ENCODE data around the gene C1orf210. TPM values are rescaled to one million over a fixed set of nuclear protein-coding genes. Genes with fewer than 3 reads are reported as not detected.

Gene C1orf210
- total RNA-seq = not detected
- 0.08 TPM for polyA plus RNA-seq (2013, experiment 1 of 2)
- polyA plus RNA-seq (2013, experiment 2 of 2) = not detected
- total RNA-seq = 0 to 0.16 (median 0) reads per million in 172 experiments

DNA sequence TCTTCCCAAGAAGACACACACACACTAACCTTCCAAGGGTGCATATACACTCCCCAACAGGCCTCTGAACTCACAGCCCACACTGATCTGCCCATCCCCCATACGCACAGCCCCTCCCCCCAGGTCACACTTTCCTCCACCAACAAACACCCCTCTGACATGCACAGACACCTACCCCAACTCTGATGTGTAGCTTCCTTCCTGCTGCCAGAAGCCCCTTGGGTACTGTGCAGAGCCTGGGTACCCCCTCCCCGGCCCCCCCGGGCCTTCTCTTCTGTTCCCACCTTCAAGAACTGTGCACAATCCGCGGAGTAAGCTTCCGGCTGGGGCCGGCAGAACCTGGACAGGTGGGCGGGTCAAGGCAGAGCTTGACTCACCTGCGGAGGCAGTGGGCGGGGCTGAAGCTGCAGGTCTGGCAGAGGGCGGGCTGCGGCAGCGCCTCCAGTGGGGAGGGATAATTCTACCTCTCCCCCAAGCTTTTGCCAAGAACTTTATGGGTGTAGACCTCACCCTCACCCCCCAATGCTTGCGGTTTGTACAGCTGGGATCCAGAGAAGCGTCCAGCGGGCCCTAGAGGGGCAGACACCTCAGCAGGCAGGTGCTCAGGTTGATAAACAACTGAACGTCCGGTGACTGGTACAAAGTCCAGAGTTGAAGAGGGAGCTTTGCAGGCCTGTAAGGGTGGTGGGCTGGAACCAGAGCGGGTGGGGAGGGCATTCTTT, at the start of gene C1orf210:
Gene C1orf210 (minus strand): TSS at position 313 of the 722 bp plus-strand sequence. CDS start 2,311 bp downstream, outside the sequence.
- peaks cover 4% of the 10 kb centered on the region for H3K27me3 Mint-ChIP-seq
- H3K4me3 Mint-ChIP-seq = no peak within 1 kb of the TSS
- Histone ChIP-seq H3K27ac (ENCODE audit: low read depth in 1 of 2, low read length in 2 of 2) (no peak within 1 kb of the TSS), H3K36me3 (ENCODE audit: insufficient read depth, low read length) (no peaks in the 10 kb centered on the region), H3K4me1 (ENCODE audit: insufficient read depth, low read length) (no peaks in the 10 kb centered on the region), H3K27me3 (ENCODE audit: control insufficient read depth in 1 of 2, insufficient read depth in 2 of 2, low read length in 2 of 2) (no peaks in the 10 kb centered on the region), H3K4me3 (ENCODE audit: low read length) (no peak within 1 kb of the TSS), H3K9me3 (ENCODE audit: control insufficient read depth in 1 of 2, insufficient read depth in 1 of 2, low read length in 2 of 2) (no peaks in the 10 kb centered on the region)
- ATAC-seq (ENCODE audit: poor library complexity) (no peak), DNase-seq (peak in 1 of 14 experiments; percentile 22)
- intact Hi-C loops (cut with DNase I, micrococcal nuclease) = no loop called here
- no peak within 1 kb of the TSS for H3K27ac Mint-ChIP-seq
- no peaks in the 10 kb centered on the region for H3K36me3 Mint-ChIP-seq (ENCODE audit: low read depth)
- no peaks in the 10 kb centered on the region for H3K9me3 Mint-ChIP-seq
- ChIA-PET POLR2A (no interaction called here), CTCF (no interaction called here)
- no peak for TF ChIP-seq CTCF (IDR thresholded peaks at IDR 0.05)
- no peaks in the 10 kb centered on the region for H3K4me1 Mint-ChIP-seq (ENCODE audit: low read depth)

DNA sequence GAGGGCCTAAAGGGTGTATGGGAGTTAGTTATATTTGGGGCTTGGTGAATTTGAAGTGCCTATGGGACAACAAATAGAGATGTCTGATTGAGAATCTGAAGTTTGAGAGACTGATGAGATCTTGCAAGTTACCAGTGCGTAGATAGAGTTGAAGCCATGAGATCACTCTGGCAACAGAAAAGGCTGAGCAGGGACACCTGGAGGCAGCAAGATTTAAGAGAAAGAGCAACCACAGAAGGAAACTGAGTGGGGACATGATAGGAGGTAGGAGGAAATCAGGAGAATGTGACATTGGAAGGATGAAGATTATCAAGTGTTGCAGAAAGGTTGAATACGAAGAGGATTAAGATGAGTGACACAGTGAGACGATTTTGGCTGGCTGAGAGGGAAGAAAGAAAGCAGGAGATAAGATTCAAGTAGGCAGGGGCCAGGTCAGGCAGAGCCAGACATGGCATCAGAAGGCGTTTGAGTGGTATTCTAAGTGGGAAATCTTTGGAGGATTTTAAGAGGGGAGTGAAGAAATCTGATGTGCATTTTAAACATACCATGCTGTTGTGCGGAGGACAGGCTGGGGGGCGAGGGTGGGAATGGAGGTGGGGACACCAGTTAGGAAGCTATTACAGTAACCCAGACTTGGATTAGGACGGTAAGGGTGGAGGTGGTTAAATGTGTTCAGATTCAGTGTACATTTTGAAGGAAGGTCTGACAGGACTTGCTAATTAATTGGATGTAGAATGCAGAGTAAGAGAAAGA, 49.2 kb upstream of the C1orf210 start:
- Histone ChIP-seq H3K9me3 (ENCODE audit: control insufficient read depth in 1 of 2, insufficient read depth in 1 of 2, low read length in 2 of 2) (no peaks in the 10 kb centered on the region), H3K27me3 (ENCODE audit: control insufficient read depth in 1 of 2, insufficient read depth in 2 of 2, low read length in 2 of 2) (no peaks in the 10 kb centered on the region), H3K4me3 (ENCODE audit: low read length) (no peak overlapping the region), H3K36me3 (ENCODE audit: insufficient read depth, low read length) (no peaks in the 10 kb centered on the region), H3K27ac (ENCODE audit: low read depth in 1 of 2, low read length in 2 of 2) (no peak overlapping the region), H3K4me1 (ENCODE audit: insufficient read depth, low read length) (no peaks in the 10 kb centered on the region)
- TF ChIP-seq CTCF (IDR thresholded peaks at IDR 0.05) = no peak
- Mint-ChIP-seq H3K36me3 (ENCODE audit: low read depth) (no peaks in the 10 kb centered on the region), H3K4me3 (no peak overlapping the region), H3K4me1 (ENCODE audit: low read depth) (peaks cover 13% of the 10 kb centered on the region), H3K9me3 (no peaks in the 10 kb centered on the region), H3K27me3 (no peaks in the 10 kb centered on the region), H3K27ac (no peak overlapping the region)
- DNase-seq (no peak), ATAC-seq (ENCODE audit: poor library complexity) (no peak)
- intact Hi-C loops (cut with DNase I, micrococcal nuclease) = no loop called here
- CTCF ChIA-PET = no interaction called here
- POLR2A ChIA-PET = no interaction called here

GRCh38 chr1:43331688-43332087, 46.3 kb upstream of the C1orf210 start:
- H3K27ac Mint-ChIP-seq = no peak overlapping the region
- no peak overlapping the region for H3K27ac ChIP-seq (ENCODE audit: low read depth in 1 of 2, low read length in 2 of 2)
- no peaks in the 10 kb centered on the region for H3K36me3 ChIP-seq (ENCODE audit: insufficient read depth, low read length)
- DNase-seq (no peak), ATAC-seq (ENCODE audit: poor library complexity) (no peak)
- H3K27me3 Mint-ChIP-seq = no peaks in the 10 kb centered on the region
- peaks cover 8% of the 10 kb centered on the region for H3K9me3 Mint-ChIP-seq
- no peak overlapping the region for H3K4me3 ChIP-seq (ENCODE audit: low read length)
- ChIA-PET CTCF (no interaction called here), POLR2A (no interaction called here)
- no peaks in the 10 kb centered on the region for H3K27me3 ChIP-seq (ENCODE audit: control insufficient read depth in 1 of 2, insufficient read depth in 2 of 2, low read length in 2 of 2)
- H3K4me3 Mint-ChIP-seq = no peak overlapping the region
- intact Hi-C loops (cut with DNase I, micrococcal nuclease) = no loop called here
- no peaks in the 10 kb centered on the region for H3K36me3 Mint-ChIP-seq (ENCODE audit: low read depth)
- peaks cover 30% of the 10 kb centered on the region for H3K4me1 Mint-ChIP-seq (ENCODE audit: low read depth)
- TF ChIP-seq CTCF (IDR thresholded peaks at IDR 0.05) = no peak
- no peaks in the 10 kb centered on the region for H3K4me1 ChIP-seq (ENCODE audit: insufficient read depth, low read length)
- peaks cover 5 to 6% of the 10 kb centered on the region in 2 experiments for H3K9me3 ChIP-seq (ENCODE audit: control insufficient read depth in 1 of 2, insufficient read depth in 1 of 2, low read length in 2 of 2)

All from CD4-positive, alpha-beta T cell (primary cell).